PC-9 (cell line): ENCODE data around the gene NEO1. TPM values are rescaled to one million over a fixed set of nuclear protein-coding genes. Genes with fewer than 3 reads are reported as not detected.

Experiments used
- BruUV-seq: library from RNA; stranded (reverse); fragments of 400-500 nt; replicated peaks from 2 replicates; lab custom pipeline; 2021; lab: Mats Ljungman, UMichigan
- CTCF ChIA-PET: fragments of 300-600 bp; sonication (Branson Sonifier 250); formaldehyde crosslinking; loops from one replicate; lab custom pipeline; 2022; ENCODE audit warnings: antibody characterized with exemption; lab: Charles Lee
- POLR2A ChIA-PET: fragments of 300-600 bp; sonication (Branson Sonifier 250); formaldehyde crosslinking; loops from one replicate; lab custom pipeline; 2022; ENCODE audit warnings: antibody characterized with exemption; ENCODE audit not compliant: unreplicated experiment; lab: Charles Lee
- DNase-seq, 2 experiments: peaks; one replicate each; pipeline versions ENCODE4 v3.0.0 to v3.0.0-alpha.2; 2015 to 2022; ENCODE audit warnings: mixed read lengths in 1 of 2
- H2AFZ ChIP-seq: fragments of 200-600 bp; sonication (generic); 2 replicates; pipeline ENCODE4 v1.8.1; 2017; ENCODE audit warnings: antibody characterized with exemption
- H3F3A ChIP-seq: fragments of 200-600 bp; sonication (generic); 2 replicates; pipeline ENCODE4 v1.8.1; 2017; ENCODE audit warnings: antibody characterized with exemption, mild to moderate bottlenecking, low read depth; ENCODE audit not compliant: insufficient read depth
- H3K27ac ChIP-seq: fragments of 200-600 bp; sonication (generic); 2 replicates; pipeline ENCODE4 v1.6.1; 2016; ENCODE audit warnings: mixed run types
- H3K27me3 ChIP-seq: fragments of 200-600 bp; sonication (generic); 2 replicates; pipeline ENCODE4 v1.6.1; 2016; ENCODE audit warnings: low read depth, mixed run types; ENCODE audit not compliant: insufficient read depth
- H3K36me3 ChIP-seq: fragments of 200-600 bp; sonication (generic); 2 replicates; pipeline ENCODE4 v1.6.1; 2016; ENCODE audit warnings: low read depth, mixed run types
- H3K4me1 ChIP-seq: fragments of 200-600 bp; sonication (generic); replicated peaks from 2 replicates; pipeline ENCODE4 v1.6.1; 2016; ENCODE audit warnings: mixed run types; ENCODE audit not compliant: insufficient read depth
- H3K4me2 ChIP-seq: fragments of 200-600 bp; sonication (generic); 2 replicates; pipeline ENCODE4 v1.6.1; 2017; ENCODE audit warnings: mixed run types
- H3K4me3 ChIP-seq: fragments of 200-600 bp; sonication (generic); 2 replicates; pipeline ENCODE4 v1.6.1; 2016; ENCODE audit warnings: mixed run types
- H3K79me2 ChIP-seq: fragments of 200-600 bp; sonication (generic); 2 replicates; pipeline ENCODE4 v1.6.1; 2017; ENCODE audit warnings: low read depth, mixed run types
- H3K9me2 ChIP-seq: fragments of 200-600 bp; sonication (generic); 2 replicates; pipeline ENCODE4 v1.8.1; 2017; ENCODE audit warnings: mild to moderate bottlenecking; ENCODE audit not compliant: insufficient read depth
- H3K9me3 ChIP-seq: fragments of 200-600 bp; sonication (generic); 2 replicates; pipeline ENCODE4 v1.8.1; 2016; ENCODE audit warnings: low read depth; ENCODE audit not compliant: insufficient read depth
- H4K20me1 ChIP-seq: fragments of 200-600 bp; sonication (generic); 2 replicates; pipeline ENCODE4 v1.8.1; 2017; ENCODE audit not compliant: insufficient read depth
- CTCF ChIP-seq: fragments of 200-600 bp; sonication (generic); conservative IDR thresholded peaks from 2 replicates; pipeline ENCODE4 v1.6.1; 2017; ENCODE audit warnings: mixed run types, antibody characterized with exemption, mild to moderate bottlenecking, moderate library complexity
- EZH2 ChIP-seq: fragments of 200-600 bp; sonication (generic); IDR thresholded peaks from 2 replicates; pipeline ENCODE4 v1.8.0; 2017; ENCODE audit warnings: antibody characterized with exemption, low read depth
- intact Hi-C: fragments of 100-400 bp; cut with micrococcal nuclease; formaldehyde crosslinking; loops from one replicate; pipeline ENCODE4 v1.10.0; 2022; ENCODE audit not compliant: unreplicated experiment
- total RNA-seq: library from RNA; stranded (reverse); gene quantifications from 2 replicates; pipeline ENCODE4 v1.2.3, GENCODE V29; 2021

Gene NEO1
- total RNA-seq, 1 experiment from 2014 or later: 5.2 TPM

DNA sequence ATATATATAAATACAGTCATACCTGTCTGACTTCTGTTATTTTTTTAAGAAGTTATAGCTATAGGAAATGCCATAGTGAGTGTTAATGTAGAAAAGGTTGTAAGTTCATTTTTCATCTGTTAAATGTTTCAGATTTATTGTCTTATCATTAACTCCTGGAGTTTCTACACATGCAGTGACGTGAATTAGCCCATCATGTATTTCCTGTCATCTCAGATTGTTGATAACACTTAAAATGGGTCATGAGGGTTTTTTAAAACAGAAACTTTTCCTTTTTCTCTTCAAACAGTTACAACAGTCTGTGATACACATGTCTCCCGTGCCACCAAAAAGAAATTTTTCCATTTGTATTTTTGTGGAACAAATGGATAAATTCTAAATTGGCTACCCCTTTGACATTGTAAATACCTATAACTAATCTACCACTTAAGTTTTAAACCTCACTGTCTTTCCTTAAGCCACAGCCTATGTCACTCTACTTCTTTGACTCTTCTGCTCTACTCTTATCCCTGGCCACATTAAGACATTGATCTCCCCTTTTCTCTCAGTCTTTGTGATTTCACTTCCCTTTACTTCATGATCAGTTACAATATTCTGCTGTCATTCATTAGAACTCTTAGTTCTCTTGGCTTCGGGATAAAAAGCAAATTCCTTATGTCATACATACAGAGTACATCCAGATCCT, 89.1 kb downstream of the NEO1 start:
- TF ChIP-seq EZH2 (no peak), CTCF (no peak)
- ChIA-PET POLR2A (no interaction called here), CTCF (no interaction called here)
- intact Hi-C loops: no loop called here
- Histone ChIP-seq H3K36me3 (no peaks in the 10 kb centered on the region), H3K4me3 (no peak overlapping the region), H3K9me2 (no peaks in the 10 kb centered on the region), H3K27me3 (no peaks in the 10 kb centered on the region), H4K20me1 (no peaks in the 10 kb centered on the region), H3K79me2 (no peaks in the 10 kb centered on the region), H3K9me3 (no peaks in the 10 kb centered on the region), H3K4me1 (no peaks in the 10 kb centered on the region), H2AFZ (no peak overlapping the region), H3K4me2 (no peak overlapping the region), H3K27ac (no peak overlapping the region), H3F3A (no peaks in the 10 kb centered on the region)
- no peak for DNase-seq
- no TSS peak for BruUV-seq

GRCh38 chr15:73142802-73143762, 90.8 kb downstream of the NEO1 start:
- H3K4me1 ChIP-seq: no peaks in the 10 kb centered on the region
- BruUV-seq: no TSS peak
- H3F3A ChIP-seq: no peaks in the 10 kb centered on the region
- H3K36me3 ChIP-seq: no peaks in the 10 kb centered on the region
- no peaks in the 10 kb centered on the region for H3K79me2 ChIP-seq
- POLR2A ChIA-PET: no interaction called here
- CTCF ChIA-PET: interaction anchor here (0.6 kb wide), 1 partner anchor 510 kb away, joined by 7 read pairs; no protein-coding TSS in a partner anchor
- DNase-seq: no peak
- intact Hi-C loops: no loop called here
- H4K20me1 ChIP-seq: no peaks in the 10 kb centered on the region
- no peaks in the 10 kb centered on the region for H3K27me3 ChIP-seq
- H3K27ac ChIP-seq: no peak overlapping the region
- H3K9me3 ChIP-seq: no peaks in the 10 kb centered on the region
- H3K4me3 ChIP-seq: no peak overlapping the region
- H2AFZ ChIP-seq: no peak overlapping the region
- TF ChIP-seq CTCF (no peak), EZH2 (no peak)
- H3K4me2 ChIP-seq: no peak overlapping the region
- no peaks in the 10 kb centered on the region for H3K9me2 ChIP-seq

DNA sequence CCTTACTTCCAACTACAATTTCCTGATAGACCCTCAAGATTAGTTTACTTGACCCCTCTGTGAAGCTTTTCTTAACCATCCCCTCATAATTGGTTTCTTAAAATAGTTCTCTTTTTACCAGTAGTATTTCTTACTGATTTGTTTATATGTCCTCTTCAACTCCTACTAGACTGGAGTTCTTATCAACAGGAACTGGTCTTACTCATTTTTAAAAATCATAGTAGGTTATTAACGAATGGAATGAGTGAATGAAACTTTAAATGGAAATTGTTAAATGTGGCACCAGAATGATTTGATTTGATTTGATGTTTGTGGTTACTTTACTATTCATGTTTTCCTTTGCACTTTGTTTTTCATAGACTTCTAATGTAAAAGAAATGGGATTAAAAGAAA, 91.5 kb downstream of the NEO1 start:
- H3K9me3 ChIP-seq: no peaks in the 10 kb centered on the region
- H4K20me1 ChIP-seq: no peaks in the 10 kb centered on the region
- no peak overlapping the region for H3K4me2 ChIP-seq
- TF ChIP-seq CTCF: no peak
- TF ChIP-seq EZH2: no peak
- no peaks in the 10 kb centered on the region for H3K4me1 ChIP-seq
- POLR2A ChIA-PET: no interaction called here
- no peaks in the 10 kb centered on the region for H3K9me2 ChIP-seq
- H3K27ac ChIP-seq: no peak overlapping the region
- H3F3A ChIP-seq: no peaks in the 10 kb centered on the region
- BruUV-seq: no TSS peak
- H3K79me2 ChIP-seq: no peaks in the 10 kb centered on the region
- H2AFZ ChIP-seq: no peak overlapping the region
- no peaks in the 10 kb centered on the region for H3K27me3 ChIP-seq
- no peak overlapping the region for H3K4me3 ChIP-seq
- no peaks in the 10 kb centered on the region for H3K36me3 ChIP-seq
- intact Hi-C loops: no loop called here
- DNase-seq: no peak
- CTCF ChIA-PET: interaction anchor here (0.6 kb wide), 1 partner anchor 509 kb away, joined by 7 read pairs; no protein-coding TSS in a partner anchor
